ENCODE results near the gene RMC1. TPM values are rescaled to one million over a fixed set of nuclear protein-coding genes. Genes with fewer than 3 reads are reported as not detected.
"Not testable (repeated sequence)": the region's sequence is repeated elsewhere in the genome, so short reads cannot be mapped to it uniquely, and the experiment has no call there.

RMC1 gene
- total and polyA plus RNA-seq, 5 donors: 12.2 to 17.6 (median 14.1) TPM

DNA sequence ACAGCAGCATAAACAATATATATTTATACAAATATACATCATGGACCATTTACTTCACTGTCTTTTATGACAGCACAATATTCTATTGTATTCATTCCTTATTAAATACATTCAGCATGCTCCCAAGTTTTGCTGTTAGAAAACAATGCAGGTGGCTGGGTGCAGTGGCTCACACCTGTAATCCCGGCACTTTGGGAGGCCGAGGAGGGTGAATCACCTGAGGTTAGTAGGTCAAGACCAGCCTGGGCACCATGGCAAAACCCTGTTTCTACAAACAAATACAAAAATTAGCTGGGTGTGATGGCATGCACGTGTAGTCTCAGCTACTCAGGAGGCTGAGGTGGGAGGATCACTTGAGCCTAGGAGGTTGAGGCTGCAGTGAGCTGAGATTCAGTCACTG is 44.0 kb downstream of the RMC1 start:
- H3K27ac ChIP-seq (ENCODE audit: low read length): no peak overlapping the region
- DNase-seq: no peak
- WGBS: 84% methylated on average over 3 of the region's 3 CpGs
- ATAC-seq: no peak
- H3K9me3 ChIP-seq (ENCODE audit: control insufficient read depth, low read length): no peaks in the 10 kb centered on the region
- no peaks in the 10 kb centered on the region for H3K27me3 ChIP-seq (ENCODE audit: control insufficient read depth, insufficient read depth)
- intact Hi-C loops (cut with DNase I): no loop called here
- H3K4me1 ChIP-seq (ENCODE audit: control insufficient read depth, insufficient read depth, low read length): no peaks in the 10 kb centered on the region
- H3K4me3 ChIP-seq (ENCODE audit: low read length): no peak overlapping the region

- Histone ChIP-seq H3K4me3 (ENCODE audit: low read length) (no peak overlapping the region), H3K9me3 (ENCODE audit: control insufficient read depth, low read length) (no peaks in the 10 kb centered on the region), H3K4me1 (ENCODE audit: control insufficient read depth, insufficient read depth, low read length) (no peaks in the 10 kb centered on the region), H3K27ac (ENCODE audit: low read length) (no peak overlapping the region), H3K27me3 (ENCODE audit: control insufficient read depth, insufficient read depth) (no peaks in the 10 kb centered on the region)
- 88% methylated on average over 3 of the region's 3 CpGs for WGBS
- DNase-seq: no peak
- no peak for ATAC-seq
- intact Hi-C loops (cut with DNase I): no loop called here
Measured at GRCh38 chr18:23547846-23548245, 44.5 kb downstream of the RMC1 start.

- H3K9me3 ChIP-seq (ENCODE audit: control insufficient read depth, low read length): no peaks in the 10 kb centered on the region
- 81% methylated on average over 2 of the region's 2 CpGs for WGBS
- DNase-seq (no peak), ATAC-seq (no peak)
- no peak overlapping the region for H3K27ac ChIP-seq (ENCODE audit: low read length)
- H3K4me1 ChIP-seq (ENCODE audit: control insufficient read depth, insufficient read depth, low read length): no peaks in the 10 kb centered on the region
- intact Hi-C loops (cut with DNase I): no loop called here
- H3K27me3 ChIP-seq (ENCODE audit: control insufficient read depth, insufficient read depth): no peaks in the 10 kb centered on the region
- no peak overlapping the region for H3K4me3 ChIP-seq (ENCODE audit: low read length)
Measured at GRCh38 chr18:23548275-23548674, 45.0 kb downstream of the RMC1 start.

GRCh38 chr18:23548719-23549118 is 45.4 kb downstream of the RMC1 start:
- DNase-seq (no peak), ATAC-seq (no peak)
- Histone ChIP-seq H3K27ac (ENCODE audit: low read length) (no peak overlapping the region), H3K4me3 (ENCODE audit: low read length) (no peak overlapping the region), H3K27me3 (ENCODE audit: control insufficient read depth, insufficient read depth) (no peaks in the 10 kb centered on the region), H3K9me3 (ENCODE audit: control insufficient read depth, low read length) (no peaks in the 10 kb centered on the region), H3K4me1 (ENCODE audit: control insufficient read depth, insufficient read depth, low read length) (no peaks in the 10 kb centered on the region)
- intact Hi-C loops (cut with DNase I): no loop called here
- 97% methylated on average over 3 of the region's 3 CpGs for WGBS

GRCh38 chr18:23550898-23551297 is 47.6 kb downstream of the RMC1 start:
- intact Hi-C loops (cut with DNase I): no loop called here
- ATAC-seq (no peak), DNase-seq (no peak)
- H3K9me3 ChIP-seq (ENCODE audit: control insufficient read depth, low read length): no peaks in the 10 kb centered on the region
- H3K4me1 ChIP-seq (ENCODE audit: control insufficient read depth, insufficient read depth, low read length): no peaks in the 10 kb centered on the region
- no peaks in the 10 kb centered on the region for H3K27me3 ChIP-seq (ENCODE audit: control insufficient read depth, insufficient read depth)
- no peak overlapping the region for H3K4me3 ChIP-seq (ENCODE audit: low read length)
- H3K27ac ChIP-seq (ENCODE audit: low read length): no peak overlapping the region

DNA sequence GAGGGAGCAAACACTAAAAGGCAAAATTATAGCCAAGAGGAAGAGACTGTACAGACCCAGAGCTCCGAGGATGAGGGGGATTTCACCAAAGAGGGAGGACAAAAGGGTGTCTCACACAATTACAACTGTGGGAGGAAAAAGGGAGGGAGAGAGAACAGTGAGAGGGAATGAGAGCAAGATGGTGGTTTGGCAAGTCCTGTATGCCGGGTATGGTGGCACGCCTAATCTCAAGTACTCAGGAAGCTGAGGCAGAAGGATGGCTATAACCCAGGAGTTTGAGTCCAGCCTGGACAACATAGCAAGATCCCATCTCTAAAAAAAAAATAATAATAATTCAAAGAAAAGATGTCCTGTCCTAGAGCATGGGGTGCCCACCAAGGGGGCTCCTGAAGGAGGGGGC is 48.7 kb downstream of the RMC1 start:
- intact Hi-C loops (cut with DNase I): no loop called here
- DNase-seq (no peak), ATAC-seq (no peak)
- Histone ChIP-seq H3K9me3 (ENCODE audit: control insufficient read depth, low read length) (no peaks in the 10 kb centered on the region), H3K4me1 (ENCODE audit: control insufficient read depth, insufficient read depth, low read length) (no peaks in the 10 kb centered on the region), H3K27me3 (ENCODE audit: control insufficient read depth, insufficient read depth) (no peaks in the 10 kb centered on the region), H3K27ac (ENCODE audit: low read length) (no peak overlapping the region), H3K4me3 (ENCODE audit: low read length) (no peak overlapping the region)
- 61% methylated on average over 3 of the region's 3 CpGs for WGBS

DNA sequence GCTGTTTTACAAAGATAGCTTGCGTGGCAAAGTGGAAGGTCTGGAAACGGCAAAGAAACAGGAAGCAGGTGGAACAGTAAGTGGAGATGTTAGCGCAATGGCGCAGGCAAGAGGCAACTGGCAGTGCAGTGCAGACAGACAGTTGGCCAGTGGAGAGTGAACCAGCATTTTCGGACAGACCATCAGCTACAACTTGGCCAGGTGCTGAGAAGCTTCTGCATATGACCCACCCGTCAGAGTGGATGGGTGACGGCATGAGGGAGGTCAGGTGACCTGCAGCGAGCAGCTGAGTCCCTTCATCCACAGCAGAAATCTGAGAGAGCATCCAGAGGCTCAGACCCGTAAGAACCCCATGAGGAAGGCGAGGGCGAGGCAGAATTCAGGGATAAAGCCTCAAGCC is 49.2 kb downstream of the RMC1 start:
- WGBS: 87% methylated on average over 11 of the region's 11 CpGs
- H3K27ac ChIP-seq (ENCODE audit: low read length): no peak overlapping the region
- intact Hi-C loops (cut with DNase I): no loop called here
- H3K4me3 ChIP-seq (ENCODE audit: low read length): no peak overlapping the region
- ATAC-seq (no peak), DNase-seq (no peak)
- H3K9me3 ChIP-seq (ENCODE audit: control insufficient read depth, low read length): no peaks in the 10 kb centered on the region
- H3K27me3 ChIP-seq (ENCODE audit: control insufficient read depth, insufficient read depth): no peaks in the 10 kb centered on the region
- no peaks in the 10 kb centered on the region for H3K4me1 ChIP-seq (ENCODE audit: control insufficient read depth, insufficient read depth, low read length)

DNA sequence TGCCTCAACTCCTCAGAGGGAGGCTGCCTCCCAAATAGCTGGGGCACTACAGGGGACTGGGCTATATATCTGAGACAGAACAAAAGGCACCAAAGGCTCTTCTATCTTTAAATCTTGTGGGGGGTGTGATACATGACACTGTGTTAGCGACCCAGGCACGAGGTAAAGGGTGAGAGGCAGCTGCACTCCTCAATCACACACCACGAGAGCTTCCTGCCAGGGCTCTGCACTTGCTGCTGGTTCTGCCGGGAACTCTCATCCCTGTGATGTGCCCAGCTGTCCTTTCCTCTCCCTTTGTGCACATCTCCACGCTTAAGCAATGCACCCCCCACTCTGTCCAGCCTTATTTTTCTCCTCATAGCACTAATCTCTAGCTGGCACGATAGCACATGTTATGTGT is 50.6 kb downstream of the RMC1 start:
- intact Hi-C loops (cut with DNase I): no loop called here
- DNase-seq: no peak
- H3K27ac ChIP-seq (ENCODE audit: low read length): no peak overlapping the region
- H3K27me3 ChIP-seq (ENCODE audit: control insufficient read depth, insufficient read depth): no peaks in the 10 kb centered on the region
- H3K9me3 ChIP-seq (ENCODE audit: control insufficient read depth, low read length): no peaks in the 10 kb centered on the region
- 88% methylated on average over 6 of the region's 6 CpGs for WGBS
- H3K4me3 ChIP-seq (ENCODE audit: low read length): no peak overlapping the region
- no peak for ATAC-seq
- H3K4me1 ChIP-seq (ENCODE audit: control insufficient read depth, insufficient read depth, low read length): no peaks in the 10 kb centered on the region

- intact Hi-C loops (cut with DNase I): no loop called here
- ATAC-seq (no peak), DNase-seq (no peak)
- WGBS: 95% methylated on average over 19 of the region's 19 CpGs
- Histone ChIP-seq H3K9me3 (ENCODE audit: control insufficient read depth, low read length) (no peaks in the 10 kb centered on the region), H3K4me1 (ENCODE audit: control insufficient read depth, insufficient read depth, low read length) (no peaks in the 10 kb centered on the region), H3K27me3 (ENCODE audit: control insufficient read depth, insufficient read depth) (no peaks in the 10 kb centered on the region), H3K27ac (ENCODE audit: low read length) (no peak overlapping the region), H3K4me3 (ENCODE audit: low read length) (no peak overlapping the region)
Measured at GRCh38 chr18:23556145-23556780, 53.0 kb downstream of the RMC1 start.

DNA sequence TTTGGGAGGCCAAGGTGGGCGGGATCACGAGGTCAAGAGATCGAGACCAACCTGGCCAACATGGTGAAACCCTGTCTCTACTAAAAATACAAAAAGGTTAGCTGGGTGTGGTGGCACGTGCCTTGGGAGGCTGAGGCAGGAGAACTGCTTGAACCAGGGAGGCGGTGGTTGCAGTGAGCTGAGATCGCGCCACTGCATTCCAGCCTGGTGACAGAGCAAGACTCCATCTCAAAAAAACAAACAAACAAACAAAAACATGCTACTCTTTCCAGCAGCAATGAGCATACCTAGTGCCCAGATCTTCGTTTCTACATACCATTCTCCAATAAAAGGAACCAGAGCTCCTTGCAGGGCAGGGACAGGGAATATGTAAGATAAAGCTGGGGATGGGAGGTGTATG is 54.2 kb downstream of the RMC1 start:
- intact Hi-C loops (cut with DNase I); H3K27me3 ChIP-seq (ENCODE audit: control insufficient read depth, insufficient read depth); H3K4me1 ChIP-seq (ENCODE audit: control insufficient read depth, insufficient read depth, low read length); DNase-seq; H3K4me3 ChIP-seq (ENCODE audit: low read length); H3K27ac ChIP-seq (ENCODE audit: low read length); H3K9me3 ChIP-seq (ENCODE audit: control insufficient read depth, low read length); ATAC-seq: not testable (repeated sequence)
- WGBS: 98% methylated on average over 8 of the region's 8 CpGs

GRCh38 chr18:23560186-23560585 is 56.9 kb downstream of the RMC1 start:
- ATAC-seq (no peak), DNase-seq (no peak)
- H3K27me3 ChIP-seq (ENCODE audit: control insufficient read depth, insufficient read depth): no peaks in the 10 kb centered on the region
- WGBS: 82% methylated on average over 4 of the region's 4 CpGs
- no peak overlapping the region for H3K4me3 ChIP-seq (ENCODE audit: low read length)
- intact Hi-C loops (cut with DNase I): no loop called here
- H3K9me3 ChIP-seq (ENCODE audit: control insufficient read depth, low read length): no peaks in the 10 kb centered on the region
- H3K4me1 ChIP-seq (ENCODE audit: control insufficient read depth, insufficient read depth, low read length): no peaks in the 10 kb centered on the region
- H3K27ac ChIP-seq (ENCODE audit: low read length): no peak overlapping the region

DNA sequence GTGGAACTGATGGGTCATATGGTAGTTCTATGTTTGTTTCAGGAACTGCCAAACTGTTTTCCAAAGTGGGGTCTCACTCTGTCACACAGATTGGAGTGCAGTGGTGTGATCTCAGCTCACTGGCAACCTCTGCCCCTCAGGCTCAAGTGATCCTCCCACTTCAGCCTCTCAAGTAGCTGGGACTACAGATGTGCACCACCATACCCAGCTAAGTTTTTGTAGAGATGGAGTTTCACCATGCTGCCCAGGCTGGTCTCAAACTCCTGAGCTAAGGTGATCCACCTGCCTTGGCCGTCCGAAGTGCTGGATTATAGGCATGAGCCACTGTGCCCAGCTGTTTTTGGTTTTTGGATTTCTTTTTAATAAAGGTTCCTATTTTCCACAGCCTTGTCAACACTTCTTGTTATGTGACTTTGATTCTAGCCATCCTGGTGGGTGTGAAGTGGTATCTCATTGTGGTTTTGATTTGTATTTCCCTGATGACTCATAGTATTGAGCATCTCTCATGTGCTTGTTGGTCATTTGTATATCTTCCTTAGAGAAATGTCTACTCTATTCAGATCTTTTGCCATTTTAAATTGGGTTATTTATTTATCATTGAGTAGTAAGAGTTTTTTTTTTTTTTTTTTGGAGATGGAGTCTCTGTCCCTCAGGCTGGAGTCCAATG is 60.2 kb downstream of the RMC1 start:
- H3K27ac ChIP-seq (ENCODE audit: low read length): no peak overlapping the region
- no peaks in the 10 kb centered on the region for H3K9me3 ChIP-seq (ENCODE audit: control insufficient read depth, low read length)
- no peak for ATAC-seq
- DNase-seq: no peak
- no peaks in the 10 kb centered on the region for H3K27me3 ChIP-seq (ENCODE audit: control insufficient read depth, insufficient read depth)
- intact Hi-C loops (cut with DNase I): no loop called here
- no peaks in the 10 kb centered on the region for H3K4me1 ChIP-seq (ENCODE audit: control insufficient read depth, insufficient read depth, low read length)
- 95% methylated on average over 2 of the region's 2 CpGs for WGBS
- H3K4me3 ChIP-seq (ENCODE audit: low read length): no peak overlapping the region
